BE2C (cell line): ENCODE data around the gene SLIT1.

Source experiments
- DNase-seq: peaks from one replicate; pipeline ENCODE4 v3.0.0-alpha.2; 2020
- H3K27me3 ChIP-seq: fragments of 250-450 bp; sonication (Bioruptor Pico); 2 replicates; pipeline ENCODE4 v1.5.1; 2020; ENCODE audit warnings: mild to moderate bottlenecking
- H3K36me3 ChIP-seq: fragments of 250-450 bp; sonication (Bioruptor Pico); 2 replicates; pipeline ENCODE4 v1.5.1; 2020; ENCODE audit warnings: mild to moderate bottlenecking
- H3K4me1 ChIP-seq: fragments of 250-450 bp; sonication (Bioruptor Pico); 2 replicates; pipeline ENCODE4 v1.5.1; 2020
- H3K4me3 ChIP-seq: 2 replicates; pipeline ENCODE4 v1.5.1; 2011; ENCODE audit warnings: low read depth, low read length
- H3K9me3 ChIP-seq: fragments of 250-450 bp; sonication (Bioruptor Pico); 2 replicates; pipeline ENCODE4 v1.5.1; 2020
- CTCF ChIP-seq: IDR thresholded peaks from 2 replicates; pipeline ENCODE4 v1.5.1; 2012; ENCODE audit warnings: mild to moderate bottlenecking, low read depth, low read length

The SLIT1 gene

DNA sequence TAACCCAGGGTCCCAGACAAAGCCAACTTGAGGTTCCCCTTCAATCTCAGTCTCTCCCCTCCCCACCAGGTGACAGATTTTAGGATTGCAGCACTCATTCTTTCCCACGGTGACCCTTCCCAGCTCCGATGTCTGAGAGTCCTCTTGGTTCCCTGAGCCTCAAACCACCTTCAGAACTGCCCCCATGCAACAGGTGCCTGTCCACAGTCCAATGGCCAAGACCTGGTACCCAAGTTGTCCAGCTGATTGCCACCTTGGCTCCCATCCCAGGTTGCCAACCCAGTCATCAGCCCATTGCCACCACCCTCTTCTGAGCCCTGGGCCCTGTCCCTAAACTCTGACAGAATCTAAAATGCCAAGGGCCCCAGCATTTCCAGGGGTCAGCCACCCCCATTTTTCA, 53.5 kb downstream of the SLIT1 start:
- TF ChIP-seq CTCF, result no peak
- no peaks in the 10 kb centered on the region for H3K9me3 ChIP-seq
- H3K4me1 ChIP-seq, result peaks cover 7% of the 10 kb centered on the region
- no peaks in the 10 kb centered on the region for H3K27me3 ChIP-seq
- H3K36me3 ChIP-seq, result no peaks in the 10 kb centered on the region
- no peak overlapping the region for H3K4me3 ChIP-seq
- no peak for DNase-seq

DNA sequence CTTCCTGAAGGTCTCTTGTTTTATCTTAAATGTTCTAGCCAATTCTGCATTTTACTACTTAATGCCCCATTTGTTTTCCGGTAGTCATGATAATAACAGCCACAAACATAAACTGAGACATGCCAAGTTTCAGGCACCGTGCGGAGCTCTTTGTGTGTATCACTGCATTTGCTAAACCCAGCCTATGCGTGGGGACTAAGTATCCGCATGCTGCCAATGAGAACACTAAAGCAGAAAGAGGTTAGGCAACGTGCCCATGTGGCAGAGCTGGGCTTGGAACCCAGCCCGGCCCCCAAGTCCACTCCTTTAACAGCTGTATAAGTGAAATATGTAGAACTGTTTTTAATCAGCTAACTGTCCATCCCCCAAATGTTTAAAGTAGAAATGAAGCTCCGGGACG, 54.1 kb downstream of the SLIT1 start:
- DNase-seq, result no peak

GRCh38 chr10:97131181-97131628, 54.6 kb downstream of the SLIT1 start:
- Histone ChIP-seq H3K4me1 (peaks cover 7% of the 10 kb centered on the region), H3K27me3 (no peaks in the 10 kb centered on the region), H3K9me3 (no peaks in the 10 kb centered on the region), H3K4me3 (no peak overlapping the region), H3K36me3 (no peaks in the 10 kb centered on the region)
- DNase-seq, result no peak
- TF ChIP-seq CTCF, result no peak

More for the DNA sequence above, 54.1 kb downstream of the SLIT1 start:
- Histone ChIP-seq H3K9me3 (no peaks in the 10 kb centered on the region), H3K4me1 (peaks cover 7% of the 10 kb centered on the region), H3K36me3 (no peaks in the 10 kb centered on the region), H3K27me3 (no peaks in the 10 kb centered on the region), H3K4me3 (no peak overlapping the region)
- TF ChIP-seq CTCF, result no peak

DNA sequence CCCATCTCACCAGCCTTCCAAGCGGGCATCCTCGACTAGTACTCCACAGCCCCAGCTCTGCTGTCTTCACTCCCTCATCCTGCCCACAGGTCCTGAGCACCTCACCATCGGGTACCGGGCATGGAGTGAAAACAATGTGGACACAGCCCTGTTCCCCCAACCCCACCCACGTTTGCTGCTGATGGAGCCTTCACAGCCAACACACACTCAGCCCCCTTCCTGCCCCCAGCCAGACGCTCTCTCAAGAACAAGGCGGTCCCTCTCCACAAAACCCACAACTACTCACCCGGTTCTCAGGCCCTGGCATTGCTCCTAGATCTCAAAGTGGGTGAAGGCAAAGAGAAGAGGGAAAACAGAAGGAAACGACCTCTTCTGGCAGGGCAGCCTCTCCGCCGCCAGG, 56.1 kb downstream of the SLIT1 start:
- no peaks in the 10 kb centered on the region for H3K36me3 ChIP-seq
- H3K4me1 ChIP-seq, result peaks cover 7% of the 10 kb centered on the region
- H3K9me3 ChIP-seq, result no peaks in the 10 kb centered on the region
- no peak overlapping the region for H3K4me3 ChIP-seq
- DNase-seq, result no peak
- no peaks in the 10 kb centered on the region for H3K27me3 ChIP-seq
- no peak for TF ChIP-seq CTCF

DNA sequence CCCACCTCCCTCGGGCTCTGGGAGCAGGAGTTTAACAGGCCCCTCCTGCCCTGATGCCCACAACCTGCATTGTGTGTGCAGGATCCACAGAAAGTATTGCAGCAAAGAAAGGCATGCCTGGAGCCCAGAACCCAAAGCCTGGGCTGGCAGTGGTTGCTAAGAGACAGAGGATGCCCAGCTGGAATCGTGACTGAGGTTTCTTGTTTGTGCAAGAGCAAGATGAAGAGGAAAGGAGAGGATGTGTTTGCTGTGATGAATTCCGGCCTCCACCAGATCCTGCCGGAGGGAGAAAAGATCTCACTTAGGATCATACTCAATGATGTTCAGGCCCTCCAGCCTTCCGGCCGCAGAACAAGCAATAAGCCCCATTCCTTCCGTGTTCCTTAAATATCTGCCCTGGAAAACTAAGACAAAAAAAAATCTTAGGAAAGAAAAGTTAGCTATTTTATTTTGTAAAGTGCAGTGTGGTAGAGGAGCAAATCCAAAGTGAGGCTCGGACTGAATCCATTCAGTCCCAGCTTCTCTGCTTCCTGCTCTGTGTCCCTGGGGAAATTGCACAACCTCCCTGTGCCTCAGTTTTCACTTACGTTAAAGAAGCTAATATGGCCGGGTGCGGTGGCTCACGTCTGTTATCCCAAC, 57.1 kb downstream of the SLIT1 start:
- H3K27me3 ChIP-seq, result no peaks in the 10 kb centered on the region
- no peak overlapping the region for H3K4me3 ChIP-seq
- DNase-seq, result peak; percentile 32
- peaks cover 7% of the 10 kb centered on the region for H3K4me1 ChIP-seq
- H3K36me3 ChIP-seq, result no peaks in the 10 kb centered on the region
- TF ChIP-seq CTCF, result no peak
- no peaks in the 10 kb centered on the region for H3K9me3 ChIP-seq

GRCh38 chr10:97128039-97128492, 57.7 kb downstream of the SLIT1 start:
- no peaks in the 10 kb centered on the region for H3K36me3 ChIP-seq
- DNase-seq, result peak; percentile 40
- no peak overlapping the region for H3K4me3 ChIP-seq
- TF ChIP-seq CTCF, result 0 out of 2 replicates have a peak, but pooled peaks have one; percentile 2
- H3K27me3 ChIP-seq, result no peaks in the 10 kb centered on the region
- H3K9me3 ChIP-seq, result no peaks in the 10 kb centered on the region
- peaks cover 7% of the 10 kb centered on the region for H3K4me1 ChIP-seq
